H9 (cell line): ENCODE data around the gene GPHN. TPM values are rescaled to one million over a fixed set of nuclear protein-coding genes. Genes with fewer than 3 reads are reported as not detected.

Experiments used
- DNase-seq: peaks from one replicate; pipeline ENCODE4 v3.0.0-alpha.2; 2017
- H2AFZ ChIP-seq: one replicate; pipeline ENCODE4 v1.6.1; 2013; ENCODE audit warnings: mild to moderate bottlenecking, low read length, control low read depth, moderate library complexity
- H2AK5ac ChIP-seq: 2 replicates; pipeline ENCODE4 v1.6.1; 2013; ENCODE audit warnings: low read length, control low read depth, mixed read lengths; ENCODE audit not compliant: insufficient read length
- H2BK120ac ChIP-seq: one replicate; pipeline ENCODE4 v1.6.1; 2013; ENCODE audit warnings: low read depth, mild to moderate bottlenecking, low read length, control low read depth, inconsistent platforms; ENCODE audit not compliant: poor library complexity, severe bottlenecking
- H2BK12ac ChIP-seq: 2 replicates; pipeline ENCODE4 v1.6.1; 2013; ENCODE audit warnings: low read length, control low read depth, mixed read lengths, low read depth; ENCODE audit not compliant: insufficient read length
- H2BK15ac ChIP-seq: 2 replicates; pipeline ENCODE4 v1.6.1; 2013; ENCODE audit warnings: low read depth, low read length, control low read depth
- H2BK20ac ChIP-seq: one replicate; pipeline ENCODE4 v1.6.1; 2013; ENCODE audit warnings: low read depth, mild to moderate bottlenecking, low read length, control low read depth, inconsistent platforms; ENCODE audit not compliant: poor library complexity, severe bottlenecking
- H2BK5ac ChIP-seq: 2 replicates; pipeline ENCODE4 v1.6.1; 2013; ENCODE audit warnings: low read length, control low read depth, mixed read lengths; ENCODE audit not compliant: insufficient read length
- H3K14ac ChIP-seq: 2 replicates; pipeline ENCODE4 v1.6.1; 2013; ENCODE audit warnings: low read length, control low read depth; ENCODE audit not compliant: insufficient read depth
- H3K18ac ChIP-seq: 2 replicates; pipeline ENCODE4 v1.6.1; 2013; ENCODE audit warnings: low read depth, mild to moderate bottlenecking, mixed read lengths, low read length, control low read depth; ENCODE audit not compliant: insufficient read length
- H3K23ac ChIP-seq: 2 replicates; pipeline ENCODE4 v1.6.1; 2013; ENCODE audit warnings: low read length, control low read depth, mixed read lengths, low read depth; ENCODE audit not compliant: insufficient read length
- H3K23me2 ChIP-seq: 2 replicates; pipeline ENCODE4 v1.6.1; 2013; ENCODE audit warnings: low read depth, mild to moderate bottlenecking, mixed read lengths, low read length, control low read depth; ENCODE audit not compliant: insufficient read length, poor library complexity, severe bottlenecking
- H3K27ac ChIP-seq: 2 replicates; pipeline ENCODE4 v1.5.1; 2013; ENCODE audit warnings: low read length, control low read depth, mixed read lengths, low read depth; ENCODE audit not compliant: insufficient read length
- H3K27me3 ChIP-seq: 2 replicates; pipeline ENCODE4 v1.6.1; 2013; ENCODE audit warnings: low read length, control low read depth, inconsistent platforms; ENCODE audit not compliant: insufficient read depth
- H3K4ac ChIP-seq: 2 replicates; pipeline ENCODE4 v1.6.1; 2013; ENCODE audit warnings: low read depth, mild to moderate bottlenecking, control low read depth, inconsistent platforms, low read length, moderate library complexity
- H3K4me1 ChIP-seq: 2 replicates; pipeline ENCODE4 v1.6.1; 2013; ENCODE audit warnings: low read length, control low read depth, inconsistent platforms; ENCODE audit not compliant: insufficient read depth
- H3K4me2 ChIP-seq: 2 replicates; pipeline ENCODE4 v1.6.1; 2013; ENCODE audit warnings: low read length, control low read depth, mixed read lengths; ENCODE audit not compliant: insufficient read length, insufficient read depth
- H3K56ac ChIP-seq: 2 replicates; pipeline ENCODE4 v1.6.1; 2013; ENCODE audit warnings: low read depth, mild to moderate bottlenecking, mixed read lengths, low read length, control low read depth; ENCODE audit not compliant: insufficient read length
- H3K79me1 ChIP-seq: 2 replicates; pipeline ENCODE4 v1.6.1; 2013; ENCODE audit warnings: low read depth, mild to moderate bottlenecking, moderate library complexity, low read length, control low read depth, inconsistent platforms; ENCODE audit not compliant: insufficient read depth, poor library complexity, severe bottlenecking
- H3K79me2 ChIP-seq: 2 replicates; pipeline ENCODE4 v1.6.1; 2013; ENCODE audit warnings: low read length, control low read depth, inconsistent platforms; ENCODE audit not compliant: insufficient read depth
- H3K9ac ChIP-seq: 2 replicates; pipeline ENCODE4 v1.6.1; 2013; ENCODE audit warnings: low read length, control low read depth, mixed read lengths; ENCODE audit not compliant: insufficient read length; ENCODE audit errors: extremely low read depth
- H3K9me3 ChIP-seq: one replicate; pipeline ENCODE4 v1.6.1; 2013; ENCODE audit warnings: low read depth, low read length, inconsistent platforms; ENCODE audit not compliant: control insufficient read depth
- H3T11ph ChIP-seq: one replicate; pipeline ENCODE4 v1.6.1; 2013; ENCODE audit warnings: mild to moderate bottlenecking, low read length, control low read depth, inconsistent platforms
- H4K20me1 ChIP-seq: one replicate; pipeline ENCODE4 v1.6.1; 2013; ENCODE audit not compliant: control insufficient read depth, insufficient read length, insufficient read depth
- H4K5ac ChIP-seq: 2 replicates; pipeline ENCODE4 v1.6.1; 2013; ENCODE audit warnings: low read depth, mild to moderate bottlenecking, mixed read lengths, low read length, control low read depth; ENCODE audit not compliant: insufficient read length
- H4K8ac ChIP-seq: replicated peaks from 2 replicates; pipeline ENCODE4 v1.6.1; 2013; ENCODE audit warnings: low read length, control low read depth, mixed read lengths, low read depth; ENCODE audit not compliant: insufficient read length
- H4K91ac ChIP-seq: 2 replicates; pipeline ENCODE4 v1.6.1; 2013; ENCODE audit warnings: low read depth, mild to moderate bottlenecking, moderate library complexity, mixed read lengths, low read length, control low read depth; ENCODE audit not compliant: insufficient read length
- H3K27ac Mint-ChIP-seq, 3 experiments: 2 replicates in 2 of 3; 3 replicates in 1 of 3; pipeline ENCODE4 v1.8.0; 2020 to 2021; ENCODE audit warnings: mixed read lengths in 3 of 3, mild to moderate bottlenecking in 1 of 3, moderate library complexity in 1 of 3
- H3K27me3 Mint-ChIP-seq: 2 replicates; pipeline ENCODE4 v1.8.0; 2021; ENCODE audit warnings: low read depth, mild to moderate bottlenecking, moderate library complexity, mixed read lengths
- H3K36me3 Mint-ChIP-seq, 3 experiments: 2 replicates in 2 of 3; 3 replicates in 1 of 3; pipeline ENCODE4 v1.8.0; 2020 to 2021; ENCODE audit warnings: low read depth in 3 of 3, mixed read lengths in 3 of 3; ENCODE audit not compliant: insufficient read depth in 1 of 3
- H3K4me1 Mint-ChIP-seq, 2 experiments: 2 replicates each; pipeline ENCODE4 v1.8.0; 2020; ENCODE audit warnings: mixed read lengths in 2 of 2
- H3K4me3 Mint-ChIP-seq, 2 experiments: 2 replicates in 1 of 2; 3 replicates in 1 of 2; pipeline ENCODE4 v1.8.0; 2020 to 2021; ENCODE audit warnings: mild to moderate bottlenecking in 2 of 2, mixed read lengths in 2 of 2, moderate library complexity in 1 of 2
- H3K9me3 Mint-ChIP-seq, 2 experiments: 2 replicates in 1 of 2; 3 replicates in 1 of 2; pipeline ENCODE4 v1.8.0; 2020; ENCODE audit warnings: mild to moderate bottlenecking in 2 of 2, mixed read lengths in 2 of 2, moderate library complexity in 1 of 2
- WGBS: extraction: QIAGEN DNeasy Blood & Tissue Kit; methylation state at CpG from one replicate; pipeline ENCODE4 v1.1.7; 2013; ENCODE audit warnings: missing lambda C conversion rate, low lambda C conversion rate, mixed read lengths; ENCODE audit not compliant: insufficient read length; ENCODE audit errors: extremely low coverage; 5-methylcytosine and 5-hydroxymethylcytosine counted together
- total RNA-seq: library from RNA; stranded (reverse); gene quantifications from 2 replicates; pipeline ENCODE4 v1.2.1, GENCODE V29; 2021
- TF ChIP-seq, protein P1 (sequence below): fragments of 200-600 bp; sonication (generic); conservative IDR thresholded peaks from 3 replicates; pipeline ENCODE4 v1.8.0; 2021; ENCODE audit warnings: antibody characterized with exemption, mild to moderate bottlenecking

The GPHN gene
- total RNA-seq, 1 experiment from 2014 or later: 16.1 TPM

DNA sequence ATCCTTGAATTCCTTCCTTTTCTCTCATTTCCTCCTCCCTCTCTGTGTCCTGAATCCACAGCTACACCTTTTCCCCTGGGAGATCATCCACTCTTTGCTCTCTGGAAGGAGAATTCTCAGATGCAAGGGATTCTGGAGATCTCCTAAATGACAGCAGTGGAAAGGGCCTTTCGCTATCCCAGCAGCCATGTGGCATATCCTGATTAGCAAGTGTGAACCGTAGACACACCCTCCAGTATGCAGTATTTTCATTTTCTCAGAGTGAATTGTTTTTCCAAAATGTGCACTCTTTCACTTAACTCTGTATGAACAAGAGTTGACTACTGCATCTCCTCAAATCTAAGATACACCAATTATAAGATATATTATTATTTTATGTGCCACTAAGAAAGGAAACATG is 687.3 kb downstream of the GPHN start:
- Histone ChIP-seq H3K79me1 (no peaks in the 10 kb centered on the region), H3K4me2 (no peak overlapping the region), H2AK5ac (no peak overlapping the region), H3K9ac (no peak overlapping the region), H3K23ac (no peak overlapping the region), H3K14ac (no peak overlapping the region), H3K27ac (no peak overlapping the region), H3K23me2 (no peaks in the 10 kb centered on the region), H3K56ac (no peak overlapping the region), H3K18ac (no peak overlapping the region), H2BK15ac (no peak overlapping the region), H3K9me3 (no peaks in the 10 kb centered on the region), H3K4ac (no peak overlapping the region), H2BK12ac (no peak overlapping the region), H2BK20ac (no peak overlapping the region), H4K5ac (no peak overlapping the region), H2BK120ac (no peak overlapping the region), H3K27me3 (no peaks in the 10 kb centered on the region), H3K79me2 (no peaks in the 10 kb centered on the region), H4K8ac (no peak overlapping the region), H4K91ac (no peak overlapping the region), H2AFZ (no peak overlapping the region), H2BK5ac (no peak overlapping the region), H3K4me1 (no peaks in the 10 kb centered on the region), H3T11ph (no peak overlapping the region), H4K20me1 (no peaks in the 10 kb centered on the region)
- TF ChIP-seq, protein P1, sequence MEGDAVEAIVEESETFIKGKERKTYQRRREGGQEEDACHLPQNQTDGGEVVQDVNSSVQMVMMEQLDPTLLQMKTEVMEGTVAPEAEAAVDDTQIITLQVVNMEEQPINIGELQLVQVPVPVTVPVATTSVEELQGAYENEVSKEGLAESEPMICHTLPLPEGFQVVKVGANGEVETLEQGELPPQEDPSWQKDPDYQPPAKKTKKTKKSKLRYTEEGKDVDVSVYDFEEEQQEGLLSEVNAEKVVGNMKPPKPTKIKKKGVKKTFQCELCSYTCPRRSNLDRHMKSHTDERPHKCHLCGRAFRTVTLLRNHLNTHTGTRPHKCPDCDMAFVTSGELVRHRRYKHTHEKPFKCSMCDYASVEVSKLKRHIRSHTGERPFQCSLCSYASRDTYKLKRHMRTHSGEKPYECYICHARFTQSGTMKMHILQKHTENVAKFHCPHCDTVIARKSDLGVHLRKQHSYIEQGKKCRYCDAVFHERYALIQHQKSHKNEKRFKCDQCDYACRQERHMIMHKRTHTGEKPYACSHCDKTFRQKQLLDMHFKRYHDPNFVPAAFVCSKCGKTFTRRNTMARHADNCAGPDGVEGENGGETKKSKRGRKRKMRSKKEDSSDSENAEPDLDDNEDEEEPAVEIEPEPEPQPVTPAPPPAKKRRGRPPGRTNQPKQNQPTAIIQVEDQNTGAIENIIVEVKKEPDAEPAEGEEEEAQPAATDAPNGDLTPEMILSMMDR: no peak
- Mint-ChIP-seq H3K4me3 (no peak overlapping the region), H3K4me1 (no peaks in the 10 kb centered on the region; a peak in 1 of 4 replicates), H3K27me3 (no peaks in the 10 kb centered on the region), H3K27ac (no peak overlapping the region; a peak in 1 of 7 replicates), H3K9me3 (no peaks in the 10 kb centered on the region), H3K36me3 (no peaks in the 10 kb centered on the region)
- DNase-seq: no peak
- no CpG with 5 or more reads among the region's 2 CpGs for WGBS
